ENCODE data around the gene COLEC12. TPM values are rescaled to one million over a fixed set of nuclear protein-coding genes. Genes with fewer than 3 reads are reported as not detected.

Gene COLEC12
- total and polyA plus RNA-seq, 3 experiments from 2014 or later = 0.04 TPM; not detected in 2

DNA sequence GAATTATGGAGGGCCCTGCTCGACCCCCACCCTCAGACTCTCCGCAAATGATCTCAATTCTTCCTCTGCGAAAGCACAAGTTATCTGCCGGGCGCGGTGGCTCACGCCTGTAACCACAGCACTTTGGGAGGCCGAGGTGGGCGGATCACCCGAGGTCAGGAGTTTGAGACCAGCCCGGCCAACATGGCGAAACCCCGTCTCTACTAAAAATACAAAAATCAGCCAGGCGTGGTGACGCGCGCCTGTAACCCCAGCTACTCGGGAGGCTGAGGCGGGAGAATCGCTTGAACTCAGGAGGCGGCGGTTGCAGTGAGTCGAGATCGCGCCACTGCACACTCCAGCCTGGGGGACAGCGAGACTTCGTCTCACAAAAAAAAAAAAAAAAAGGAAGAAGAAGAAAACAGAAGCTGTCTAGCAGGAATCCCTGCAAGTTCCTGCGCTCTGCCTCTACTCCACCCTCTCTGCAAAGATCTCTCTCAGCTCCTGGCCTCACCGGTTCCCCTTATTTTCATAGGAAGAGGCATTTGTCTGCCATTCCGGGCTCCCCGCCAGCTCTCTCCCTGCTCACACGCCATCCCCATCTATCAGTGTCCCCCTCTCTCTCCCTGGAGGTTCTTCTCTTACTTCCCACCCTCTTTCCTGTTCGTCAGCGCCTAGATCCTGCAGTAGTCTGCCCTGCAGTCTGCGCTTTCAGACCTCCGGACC, 13.5 kb upstream of the COLEC12 start:
- Mint-ChIP-seq H3K4me3 (no peak overlapping the region), H3K27me3 (peaks cover 0 to 3% of the 10 kb centered on the region in 2 donors), H3K9me3 (peaks cover 0 to 4% (median 2%) of the 10 kb centered on the region in 5 donors), H3K4me1 (no peaks in the 10 kb centered on the region), H3K36me3 (no peaks in the 10 kb centered on the region), H3K27ac (no peak overlapping the region)
- H3K4me3 ChIP-seq (ENCODE audit: low read length) = no peak overlapping the region
- DNase-seq = no peak
- H3K27me3 ChIP-seq (ENCODE audit: insufficient read depth, low read length, poor library complexity, severe bottlenecking) = no peaks in the 10 kb centered on the region
- no peaks in the 10 kb centered on the region for H3K9me3 ChIP-seq (ENCODE audit: low read length)
- no peaks in the 10 kb centered on the region for H3K36me3 ChIP-seq (ENCODE audit: insufficient read depth, low read length)
- ChIA-PET POLR2A (no interaction called here), CTCF (no interaction called here)
- H3K27ac ChIP-seq (ENCODE audit: low read depth, low read length) = no peak overlapping the region
- no peaks in the 10 kb centered on the region for H3K4me1 ChIP-seq (ENCODE audit: insufficient read depth, low read length)

DNA sequence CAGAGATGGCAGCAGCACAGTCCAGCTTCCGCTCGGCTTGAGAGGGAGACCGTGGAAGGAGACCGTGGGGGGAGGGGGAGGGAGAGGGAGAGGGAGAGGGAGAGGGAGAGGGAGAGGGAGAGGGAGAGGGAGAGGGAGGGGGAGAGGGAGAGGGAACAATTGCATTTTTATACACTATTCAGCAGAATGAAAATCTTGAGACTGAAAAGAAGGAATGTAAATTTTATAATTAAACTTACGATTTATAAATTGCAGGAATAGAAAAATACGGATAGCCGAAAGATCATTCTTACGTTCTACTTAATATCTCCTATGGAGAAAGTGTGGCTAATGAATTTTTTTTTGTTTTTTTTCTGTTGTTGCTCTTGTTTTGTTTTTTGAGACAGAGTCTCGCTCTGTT, 12.5 kb upstream of the COLEC12 start:
- no peaks in the 10 kb centered on the region for H3K36me3 ChIP-seq (ENCODE audit: insufficient read depth, low read length)
- H3K4me1 ChIP-seq (ENCODE audit: insufficient read depth, low read length) = no peaks in the 10 kb centered on the region
- ChIA-PET POLR2A (no interaction called here), CTCF (no interaction called here)
- Mint-ChIP-seq H3K4me3 (no peak overlapping the region), H3K36me3 (no peaks in the 10 kb centered on the region), H3K27ac (no peak overlapping the region), H3K4me1 (no peaks in the 10 kb centered on the region), H3K9me3 (peaks cover 0 to 4% (median 2%) of the 10 kb centered on the region in 5 donors), H3K27me3 (peaks cover 0 to 3% of the 10 kb centered on the region in 2 donors)
- H3K27me3 ChIP-seq (ENCODE audit: insufficient read depth, low read length, poor library complexity, severe bottlenecking) = no peaks in the 10 kb centered on the region
- H3K4me3 ChIP-seq (ENCODE audit: low read length) = no peak overlapping the region
- no peaks in the 10 kb centered on the region for H3K9me3 ChIP-seq (ENCODE audit: low read length)
- H3K27ac ChIP-seq (ENCODE audit: low read depth, low read length) = no peak overlapping the region
- no peak for DNase-seq

GRCh38 chr18:508835-509234, 8.3 kb upstream of the COLEC12 start:
- H3K27me3 ChIP-seq (ENCODE audit: insufficient read depth, low read length, poor library complexity, severe bottlenecking) = no peaks in the 10 kb centered on the region
- CTCF ChIA-PET = no interaction called here
- POLR2A ChIA-PET = no interaction called here
- no peaks in the 10 kb centered on the region for H3K4me1 ChIP-seq (ENCODE audit: insufficient read depth, low read length)
- no peak overlapping the region for H3K4me3 ChIP-seq (ENCODE audit: low read length)
- peaks cover 0 to 6% of the 10 kb centered on the region in 2 donors for H3K27me3 Mint-ChIP-seq
- H3K4me3 Mint-ChIP-seq = no peak overlapping the region
- H3K27ac ChIP-seq (ENCODE audit: low read depth, low read length) = no peak overlapping the region
- no peak for DNase-seq
- no peaks in the 10 kb centered on the region for H3K36me3 ChIP-seq (ENCODE audit: insufficient read depth, low read length)
- peaks cover 0 to 4% (median 0%) of the 10 kb centered on the region in 5 donors for H3K9me3 Mint-ChIP-seq
- H3K4me1 Mint-ChIP-seq = no peaks in the 10 kb centered on the region
- no peaks in the 10 kb centered on the region for H3K9me3 ChIP-seq (ENCODE audit: low read length)
- H3K36me3 Mint-ChIP-seq = no peaks in the 10 kb centered on the region
- no peak overlapping the region for H3K27ac Mint-ChIP-seq

- Histone ChIP-seq H3K27me3 (ENCODE audit: insufficient read depth, low read length, poor library complexity, severe bottlenecking) (no peaks in the 10 kb centered on the region), H3K4me3 (ENCODE audit: low read length) (no peak overlapping the region), H3K27ac (ENCODE audit: low read depth, low read length) (no peak overlapping the region), H3K4me1 (ENCODE audit: insufficient read depth, low read length) (no peaks in the 10 kb centered on the region), H3K36me3 (ENCODE audit: insufficient read depth, low read length) (no peaks in the 10 kb centered on the region), H3K9me3 (ENCODE audit: low read length) (no peaks in the 10 kb centered on the region)
- CTCF ChIA-PET = no interaction called here
- H3K4me3 Mint-ChIP-seq = no peak overlapping the region
- no peaks in the 10 kb centered on the region for H3K36me3 Mint-ChIP-seq
- no peaks in the 10 kb centered on the region for H3K4me1 Mint-ChIP-seq
- H3K9me3 Mint-ChIP-seq = peaks cover 0 to 2% (median 0%) of the 10 kb centered on the region in 5 donors
- POLR2A ChIA-PET = no interaction called here
- DNase-seq = no peak
- peaks cover 6 to 7% of the 10 kb centered on the region in 2 donors for H3K27me3 Mint-ChIP-seq
- H3K27ac Mint-ChIP-seq = no peak overlapping the region
Measured at GRCh38 chr18:507636-508035, 7.1 kb upstream of the COLEC12 start.

DNA sequence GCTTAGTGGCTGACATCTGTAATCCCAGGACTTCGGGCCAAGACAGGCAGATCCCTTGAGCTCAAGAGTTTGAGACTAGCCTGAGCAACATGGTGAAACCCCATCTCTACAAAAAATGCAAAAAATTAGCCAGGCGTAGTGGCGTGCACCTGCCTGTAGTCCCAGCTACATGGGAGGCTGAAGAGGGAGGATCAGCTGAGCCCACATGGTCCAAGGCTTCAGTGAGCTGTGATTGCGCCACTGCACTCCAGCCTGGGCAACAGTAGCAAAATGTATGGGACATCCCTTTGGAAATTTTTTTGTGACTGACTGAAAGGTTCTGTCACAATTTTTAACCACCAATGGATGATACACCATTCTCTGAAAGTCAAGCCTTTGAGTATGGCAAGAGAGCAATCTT, 6.3 kb upstream of the COLEC12 start:
- Mint-ChIP-seq H3K36me3 (no peaks in the 10 kb centered on the region), H3K4me1 (no peaks in the 10 kb centered on the region), H3K4me3 (no peak overlapping the region), H3K27ac (no peak overlapping the region), H3K9me3 (peaks cover 0 to 2% (median 0%) of the 10 kb centered on the region in 5 donors), H3K27me3 (peaks cover 7 to 14% of the 10 kb centered on the region in 2 donors)
- Histone ChIP-seq H3K27me3 (ENCODE audit: insufficient read depth, low read length, poor library complexity, severe bottlenecking) (no peaks in the 10 kb centered on the region), H3K4me1 (ENCODE audit: insufficient read depth, low read length) (no peaks in the 10 kb centered on the region), H3K9me3 (ENCODE audit: low read length) (no peaks in the 10 kb centered on the region), H3K27ac (ENCODE audit: low read depth, low read length) (no peak overlapping the region), H3K36me3 (ENCODE audit: insufficient read depth, low read length) (no peaks in the 10 kb centered on the region), H3K4me3 (ENCODE audit: low read length) (no peak overlapping the region)
- no peak for DNase-seq
- ChIA-PET CTCF (no interaction called here), POLR2A (no interaction called here)

- Mint-ChIP-seq H3K27me3 (peaks cover 10 to 17% of the 10 kb centered on the region in 2 donors), H3K9me3 (peaks cover 0 to 2% (median 0%) of the 10 kb centered on the region in 5 donors), H3K27ac (no peak overlapping the region), H3K36me3 (no peaks in the 10 kb centered on the region), H3K4me3 (no peak overlapping the region), H3K4me1 (peaks cover 0 to 2% (median 0%) of the 10 kb centered on the region in 3 donors)
- Histone ChIP-seq H3K27ac (ENCODE audit: low read depth, low read length) (no peak overlapping the region), H3K27me3 (ENCODE audit: insufficient read depth, low read length, poor library complexity, severe bottlenecking) (no peaks in the 10 kb centered on the region), H3K4me3 (ENCODE audit: low read length) (no peak overlapping the region), H3K36me3 (ENCODE audit: insufficient read depth, low read length) (no peaks in the 10 kb centered on the region), H3K9me3 (ENCODE audit: low read length) (no peaks in the 10 kb centered on the region), H3K4me1 (ENCODE audit: insufficient read depth, low read length) (no peaks in the 10 kb centered on the region)
- ChIA-PET POLR2A (no interaction called here), CTCF (no interaction called here)
- DNase-seq = no peak
Measured at GRCh38 chr18:506264-506663, 5.8 kb upstream of the COLEC12 start.

- CTCF ChIA-PET = no interaction called here
- H3K4me3 Mint-ChIP-seq = no peak overlapping the region
- H3K36me3 Mint-ChIP-seq = no peaks in the 10 kb centered on the region
- Histone ChIP-seq H3K4me1 (ENCODE audit: insufficient read depth, low read length) (no peaks in the 10 kb centered on the region), H3K36me3 (ENCODE audit: insufficient read depth, low read length) (no peaks in the 10 kb centered on the region), H3K9me3 (ENCODE audit: low read length) (no peaks in the 10 kb centered on the region), H3K27ac (ENCODE audit: low read depth, low read length) (no peak overlapping the region), H3K27me3 (ENCODE audit: insufficient read depth, low read length, poor library complexity, severe bottlenecking) (no peaks in the 10 kb centered on the region), H3K4me3 (ENCODE audit: low read length) (no peak overlapping the region)
- DNase-seq = no peak
- peaks cover 16 to 20% of the 10 kb centered on the region in 2 donors for H3K27me3 Mint-ChIP-seq
- no peak overlapping the region for H3K27ac Mint-ChIP-seq
- peaks cover 0 to 4% (median 0%) of the 10 kb centered on the region in 3 donors for H3K4me1 Mint-ChIP-seq
- H3K9me3 Mint-ChIP-seq = peaks cover 0 to 2% (median 0%) of the 10 kb centered on the region in 5 donors
- POLR2A ChIA-PET = no interaction called here
Measured at GRCh38 chr18:505483-506122, 5.1 kb upstream of the COLEC12 start.

DNA sequence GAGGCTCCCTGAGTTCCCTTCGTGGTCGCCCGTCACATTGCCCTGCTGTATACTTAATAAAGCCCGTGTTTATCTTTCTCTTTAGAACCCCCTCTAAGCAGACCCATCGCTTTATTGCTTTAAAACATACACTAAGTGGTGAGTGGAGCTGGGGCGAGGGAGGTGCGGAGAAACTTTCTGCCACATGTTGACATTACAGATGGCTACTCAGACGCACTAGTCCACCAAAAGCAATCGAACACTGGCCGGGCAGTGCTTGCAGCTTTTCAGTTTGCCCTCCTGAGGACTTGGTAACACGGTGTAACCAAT, 859 bp upstream of the COLEC12 start:
- Histone ChIP-seq H3K9me3 (ENCODE audit: low read length) (no peaks in the 10 kb centered on the region), H3K27ac (ENCODE audit: low read depth, low read length) (no peak overlapping the region), H3K36me3 (ENCODE audit: insufficient read depth, low read length) (no peaks in the 10 kb centered on the region), H3K4me1 (ENCODE audit: insufficient read depth, low read length) (no peaks in the 10 kb centered on the region), H3K27me3 (ENCODE audit: insufficient read depth, low read length, poor library complexity, severe bottlenecking) (no peaks in the 10 kb centered on the region), H3K4me3 (ENCODE audit: low read length) (no peak overlapping the region)
- Mint-ChIP-seq H3K4me3 (no peak overlapping the region), H3K27ac (no peak overlapping the region), H3K4me1 (peaks cover 0 to 12% (median 0%) of the 10 kb centered on the region in 3 donors), H3K27me3 (peaks cover 36 to 39% of the 10 kb centered on the region in 2 donors), H3K36me3 (no peaks in the 10 kb centered on the region), H3K9me3 (peaks cover 0 to 2% (median 0%) of the 10 kb centered on the region in 5 donors)
- no peak for DNase-seq
- ChIA-PET CTCF (no interaction called here), POLR2A (no interaction called here)

All from CD8-positive, alpha-beta memory T cell (primary cell).